HG02885 (cell line): ENCODE measurements around the gene STX5.
"Not testable (repeated sequence)": the region's sequence is repeated elsewhere in the genome, so short reads cannot be mapped to it uniquely, and the experiment has no call there.

Experiments used
- ATAC-seq: cut with Tn5 transposase; IDR thresholded peaks from one replicate; pipeline ENCODE4 v1.9.1; 2021; ENCODE audit warnings: mild to moderate bottlenecking; ENCODE audit not compliant: unreplicated experiment, poor library complexity

Gene STX5

GRCh38 chr11:62788991-62789390, 42.9 kb downstream of the STX5 start:
- ATAC-seq = no peak

GRCh38 chr11:62787005-62787759, 44.7 kb downstream of the STX5 start, which contains the start of gene TMEM179B:
TMEM179B (plus strand) TSS chr11:62787402; CDS start chr11:62787432, 30 bp downstream.
- peak; percentile 71 for ATAC-seq

- peak; percentile 70 for ATAC-seq
Measured at GRCh38 chr11:62786318-62787004, 45.4 kb downstream of the STX5 start.

GRCh38 chr11:62782753-62783152, 49.1 kb downstream of the STX5 start:
- ATAC-seq = no peak

GRCh38 chr11:62778441-62778840, 53.4 kb downstream of the STX5 start:
- no peak for ATAC-seq

- ATAC-seq = no peak
Measured at GRCh38 chr11:62777389-62777788, 54.5 kb downstream of the STX5 start.

GRCh38 chr11:62775646-62776045, 56.2 kb downstream of the STX5 start:
- ATAC-seq = no peak

- ATAC-seq = no peak
Measured at GRCh38 chr11:62774407-62774806, 57.4 kb downstream of the STX5 start.

- peak; percentile 86 for ATAC-seq
Measured at GRCh38 chr11:62771144-62772021, 60.5 kb downstream of the STX5 start, which contains the start of gene TAF6L. TAF6L (plus strand) TSS chr11:62771396; CDS start chr11:62775784, 4,388 bp downstream.

GRCh38 chr11:62770778-62771143, 61.1 kb downstream of the STX5 start:
- peak; percentile 10 for ATAC-seq

GRCh38 chr11:62760867-62761227, 71.0 kb downstream of the STX5 start:
- ATAC-seq = not testable (repeated sequence)

- ATAC-seq = no peak
Measured at GRCh38 chr11:62757846-62758788, 73.7 kb downstream of the STX5 start.
